GM12891 (cell line): ENCODE results near the gene STAP2.

Source experiments
- POLR2A ChIP-seq: IDR thresholded peaks from 2 replicates; pipeline ENCODE4 v1.6.1; 2011; ENCODE audit warnings: low read depth, low read length, control low read depth
- POLR2AphosphoS5 ChIP-seq: IDR thresholded peaks from 2 replicates; pipeline ENCODE4 v1.6.1; 2011; ENCODE audit warnings: low read depth, low read length, control low read depth
- TAF1 ChIP-seq: IDR thresholded peaks from 2 replicates; pipeline ENCODE4 v1.6.1; 2011; ENCODE audit warnings: low read depth, low read length, control low read depth

- TF ChIP-seq POLR2AphosphoS5 (no peak), POLR2A (no peak), TAF1 (no peak)
Observed at GRCh38 chr19:4279530-4280422, 58.9 kb downstream of the STAP2 start.
